GM12878 (cell line): Measurements from ENCODE around the gene SPINK14. TPM values are rescaled to one million over a fixed set of nuclear protein-coding genes. Genes with fewer than 3 reads are reported as not detected.

Source experiments
- ATAC-seq: fragments of 200-7000 bp; cut with Tn5 transposase; 3 replicates; pipeline ENCODE4 v1.9.1; 2020; ENCODE audit warnings: mild to moderate bottlenecking, moderate library complexity
- BruUV-seq: library from RNA; stranded (reverse); fragments of 400-500 nt; replicated peaks from 2 replicates; lab custom pipeline; 2021; lab: Mats Ljungman, UMichigan
- CTCF ChIA-PET: fragments of 300-600 bp; sonication (Branson Sonifier 250); formaldehyde crosslinking; extraction: SDS; loops from one replicate; lab custom pipeline; 2021; ENCODE audit warnings: inconsistent platforms; lab: Yijun Ruan, JAX
- POLR2A ChIA-PET: fragments of 350-600 bp; formaldehyde crosslinking; extraction: SDS; loops from one replicate; lab custom pipeline; 2021; ENCODE audit warnings: inconsistent platforms; lab: Charles Lee
- RAD21 ChIA-PET: fragments of 300-600 bp; sonication (Branson Sonifier 250); formaldehyde crosslinking; loops from one replicate; lab custom pipeline; 2023; ENCODE audit warnings: antibody characterized with exemption; ENCODE audit not compliant: unreplicated experiment; lab: Charles Lee
- SMC1A ChIA-PET: fragments of 300-600 bp; sonication (Branson Sonifier 250); formaldehyde crosslinking; loops from one replicate; lab custom pipeline; 2023; ENCODE audit not compliant: unreplicated experiment, uncharacterized antibody; lab: Charles Lee
- DNase-seq: peaks from one replicate; pipeline ENCODE4 v3.0.0-alpha.2; 2011; ENCODE audit warnings: low read depth, low spot score
- FAIRE-seq: peaks from 3 replicates; lab custom pipeline; 2011; peaks lifted over from hg19 to GRCh38; lab: Jason Lieb, UNC
- H2AFZ ChIP-seq: 2 replicates; pipeline ENCODE4 v1.6.0; 2011; ENCODE audit warnings: low read depth, low read length, control low read depth; ENCODE audit not compliant: control insufficient read depth
- H3K27ac ChIP-seq: 2 replicates; pipeline ENCODE4 v1.5.1; 2011; ENCODE audit warnings: control low read depth; ENCODE audit not compliant: control insufficient read depth, insufficient read depth
- H3K27me3 ChIP-seq, 2 experiments: replicated peaks in 1 of 2; 2 replicates each; pipeline versions ENCODE4 v1.6.0 to v1.6.1; 2011; ENCODE audit warnings: low read length in 1 of 2; ENCODE audit not compliant: control insufficient read depth in 2 of 2, insufficient read depth in 2 of 2
- H3K36me3 ChIP-seq, 2 experiments: 2 replicates each; pipeline ENCODE4 v1.5.1; 2011; ENCODE audit warnings: low read length in 1 of 2; ENCODE audit not compliant: control insufficient read depth in 2 of 2, insufficient read depth in 2 of 2
- H3K4me1 ChIP-seq: 2 replicates; pipeline ENCODE4 v1.6.1; 2011; ENCODE audit warnings: mild to moderate bottlenecking, low read length, moderate library complexity, mixed read lengths; ENCODE audit not compliant: control insufficient read depth, insufficient read depth
- H3K4me2 ChIP-seq: 2 replicates; pipeline ENCODE4 v1.6.0; 2011; ENCODE audit warnings: control low read depth; ENCODE audit not compliant: control insufficient read depth, insufficient read depth
- H3K4me3 ChIP-seq: fragments of 200-600 bp; sonication (generic); 2 replicates; pipeline ENCODE4 v1.5.1; 2016
- H3K79me2 ChIP-seq: 2 replicates; pipeline ENCODE4 v1.6.0; 2011; ENCODE audit warnings: low read length; ENCODE audit not compliant: control insufficient read depth, insufficient read depth
- H3K9ac ChIP-seq: 2 replicates; pipeline ENCODE4 v1.8.0; 2011; ENCODE audit warnings: low read length, control low read depth, mixed read lengths; ENCODE audit not compliant: control insufficient read depth, insufficient read depth
- H3K9me3 ChIP-seq: replicated peaks from 3 replicates; pipeline ENCODE4 v1.5.1; 2011; ENCODE audit warnings: mild to moderate bottlenecking, low read length; ENCODE audit not compliant: control insufficient read depth, insufficient read depth
- H4K20me1 ChIP-seq: 2 replicates; pipeline ENCODE4 v1.6.0; 2011; ENCODE audit not compliant: control insufficient read depth, insufficient read depth
- BCL3 ChIP-seq: IDR thresholded peaks from 2 replicates; pipeline ENCODE4 v1.6.1; 2011; ENCODE audit warnings: borderline replicate concordance, low read depth, mild to moderate bottlenecking, moderate library complexity, low read length; ENCODE audit not compliant: insufficient read depth, poor library complexity, severe bottlenecking
- CTCF ChIP-seq, 3 experiments: IDR thresholded peaks in 2 of 3; conservative IDR thresholded peaks in 1 of 3; 2 replicates each; pipeline ENCODE4 v1.5.1; 2011; ENCODE audit warnings: low read depth in 3 of 3, low read length in 3 of 3, mild to moderate bottlenecking in 3 of 3, control low read depth in 2 of 3, moderate library complexity in 2 of 3, inconsistent platforms in 1 of 3, mixed read lengths in 1 of 3; ENCODE audit not compliant: control insufficient read depth in 2 of 3, insufficient read depth in 1 of 3; ENCODE audit errors: extremely low read depth in 1 of 3
- E4F1 ChIP-seq: fragments of 450-650 bp; IDR thresholded peaks from 2 replicates; pipeline ENCODE4 v1.6.1; 2018; ENCODE audit warnings: borderline replicate concordance, mild to moderate bottlenecking; ENCODE audit not compliant: partially characterized antibody
- ESRRA ChIP-seq: IDR thresholded peaks from 2 replicates; pipeline ENCODE4 v1.6.1; 2012; ENCODE audit warnings: mild to moderate bottlenecking, low read length, improper control_type of control experiment
- FOXK2 ChIP-seq: fragments of 450-650 bp; IDR thresholded peaks from 2 replicates; pipeline ENCODE4 v1.6.1; 2017; ENCODE audit warnings: mild to moderate bottlenecking, moderate library complexity
- PAX8 ChIP-seq: fragments of 450-650 bp; IDR thresholded peaks from 2 replicates; pipeline ENCODE4 v1.6.1; 2017; ENCODE audit warnings: mild to moderate bottlenecking, moderate library complexity
- SIN3A ChIP-seq: IDR thresholded peaks from 2 replicates; pipeline ENCODE4 v1.6.1; 2012; ENCODE audit warnings: low read depth, low read length, improper control_type of control experiment
- SMC3 ChIP-seq: IDR thresholded peaks from 2 replicates; pipeline ENCODE4 v1.6.1; 2011; ENCODE audit warnings: low read length, improper control_type of control experiment, borderline replicate concordance
- WGBS: methylation state at CpG from one replicate; pipeline ENCODE4 v1.1.6; 2016; ENCODE audit warnings: low lambda C conversion rate; ENCODE audit not compliant: insufficient replicate concordance, insufficient coverage; ENCODE audit errors: missing lambda C conversion rate; 5-methylcytosine and 5-hydroxymethylcytosine counted together
- in situ Hi-C: fragments of 300-500 bp; cut with MboI; formaldehyde crosslinking; loops from 9 replicates; pipeline ENCODE4 v1.14.3; 2018; ENCODE audit warnings: mixed read lengths
- intact Hi-C: fragments of 100-400 bp; cut with micrococcal nuclease; formaldehyde crosslinking; loops from one replicate; pipeline ENCODE4 v1.14.2; 2022; ENCODE audit not compliant: unreplicated experiment
- polyA plus RNA-seq, 11 experiments: library from polyadenylated mRNA; depleted of rRNA in 4 of 11; unstranded in 6 of 11; stranded (reverse) in 5 of 11; fragments of >200 nt; fragmentation: Nextera tagmentation in 4 of 11; fragmentation: Illumina TruSeq in 1 of 11; extraction: Ambion mirVana in 4 of 11; extraction: Trizol in 1 of 11; gene quantifications; 1 replicate in 1 of 11; 2 replicates in 10 of 11; pipeline versions ENCODE4 v1.2.1 to v1.2.3, GENCODE V29; 2011 to 2016; ENCODE audit warnings: inconsistent platforms in 2 of 11, missing spikeins in 2 of 11, low read depth in 1 of 11
- total RNA-seq, 4 experiments: library from RNA; depleted of rRNA in 3 of 4; stranded (reverse); fragments of >200 nt in 3 of 4; fragmentation: Illumina TruSeq in 1 of 4; extraction: Trizol in 1 of 4; gene quantifications; 2 replicates each; pipeline versions ENCODE4 v1.2.1 to v1.2.3, GENCODE V29; 2013 to 2021
- TF ChIP-seq, protein P1 (sequence below): fragments of 450-650 bp; conservative IDR thresholded peaks from 2 replicates; pipeline ENCODE4 v1.6.1; 2017; ENCODE audit warnings: mild to moderate bottlenecking, moderate library complexity

The SPINK14 gene
- total and polyA plus RNA-seq, 10 of the 15 experiments (the other 5 are each of a cell fraction or from before 2014, with no cell fraction given), result not detected

GRCh38 chr5:148162038-148162437, 6.3 kb upstream of the SPINK14 start:
- H4K20me1 ChIP-seq, result no peaks in the 10 kb centered on the region
- H3K27me3 ChIP-seq, result no peaks in the 10 kb centered on the region
- no TSS peak for BruUV-seq
- CTCF ChIA-PET, result no interaction called here
- in situ Hi-C loops, result no loop called here
- H3K36me3 ChIP-seq, result no peaks in the 10 kb centered on the region
- H3K4me1 ChIP-seq, result no peaks in the 10 kb centered on the region
- H3K4me3 ChIP-seq, result no peak overlapping the region
- no peaks in the 10 kb centered on the region for H3K79me2 ChIP-seq
- no peak for ATAC-seq
- intact Hi-C loops, result no loop called here
- H3K4me2 ChIP-seq, result no peak overlapping the region
- RAD21 ChIA-PET, result no interaction called here
- H2AFZ ChIP-seq, result no peak overlapping the region
- H3K27ac ChIP-seq, result no peak overlapping the region
- SMC1A ChIA-PET, result no interaction called here
- FAIRE-seq, result no peak
- WGBS, result 96% methylated on average over 1 of the region's 1 CpG
- DNase-seq, result no peak
- no peak overlapping the region for H3K9ac ChIP-seq
- TF ChIP-seq, protein P1, sequence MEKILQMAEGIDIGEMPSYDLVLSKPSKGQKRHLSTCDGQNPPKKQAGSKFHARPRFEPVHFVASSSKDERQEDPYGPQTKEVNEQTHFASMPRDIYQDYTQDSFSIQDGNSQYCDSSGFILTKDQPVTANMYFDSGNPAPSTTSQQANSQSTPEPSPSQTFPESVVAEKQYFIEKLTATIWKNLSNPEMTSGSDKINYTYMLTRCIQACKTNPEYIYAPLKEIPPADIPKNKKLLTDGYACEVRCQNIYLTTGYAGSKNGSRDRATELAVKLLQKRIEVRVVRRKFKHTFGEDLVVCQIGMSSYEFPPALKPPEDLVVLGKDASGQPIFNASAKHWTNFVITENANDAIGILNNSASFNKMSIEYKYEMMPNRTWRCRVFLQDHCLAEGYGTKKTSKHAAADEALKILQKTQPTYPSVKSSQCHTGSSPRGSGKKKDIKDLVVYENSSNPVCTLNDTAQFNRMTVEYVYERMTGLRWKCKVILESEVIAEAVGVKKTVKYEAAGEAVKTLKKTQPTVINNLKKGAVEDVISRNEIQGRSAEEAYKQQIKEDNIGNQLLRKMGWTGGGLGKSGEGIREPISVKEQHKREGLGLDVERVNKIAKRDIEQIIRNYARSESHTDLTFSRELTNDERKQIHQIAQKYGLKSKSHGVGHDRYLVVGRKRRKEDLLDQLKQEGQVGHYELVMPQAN, result no peak
- TF ChIP-seq CTCF (IDR thresholded peaks at IDR 0.05 in 2 of 3, conservative IDR thresholded peaks at IDR 0.05 in 1 of 3; ENCODE audit: control insufficient read depth in 2 of 3, extremely low read depth in 1 of 3, insufficient read depth in 1 of 3, low read depth in 3 of 3, low read length in 3 of 3), result no peak
- TF ChIP-seq ESRRA, result no peak
- TF ChIP-seq SIN3A, result no peak
- TF ChIP-seq E4F1, result no peak
- TF ChIP-seq SMC3, result no peak
- TF ChIP-seq BCL3, result no peak
- TF ChIP-seq FOXK2, result no peak
- no peak for TF ChIP-seq PAX8
- TF ChIP-seq, all 136 proteins: peak for 0
- POLR2A ChIA-PET, result no interaction called here
- H3K9me3 ChIP-seq, result no peaks in the 10 kb centered on the region
